SK-N-SH treated with all-trans-retinoic acid at 6 μM for 48 hours (cell line): ENCODE measurements around the gene CACNA1H.

Experiments used
- ATAC-seq: fragments of 200-7000 bp; cut with Tn5 transposase; 3 replicates; pipeline ENCODE4 v1.9.1; 2020; ENCODE audit warnings: mild to moderate bottlenecking, moderate library complexity
- ARNTL ChIP-seq: fragments of 450-650 bp; formaldehyde crosslinking; IDR thresholded peaks from 2 replicates; pipeline ENCODE4 v1.5.0; 2020; ENCODE audit warnings: low read depth, mild to moderate bottlenecking, moderate library complexity, borderline replicate concordance
- BACH2 ChIP-seq: fragments of 250-450 bp; sonication (Bioruptor Pico); IDR thresholded peaks from 2 replicates; pipeline ENCODE4 v1.9.0; 2021; ENCODE audit warnings: mild to moderate bottlenecking, borderline replicate concordance
- CSDC2 ChIP-seq: fragments of 250-450 bp; sonication (Bioruptor Pico); IDR thresholded peaks from 2 replicates; pipeline ENCODE4 v1.5.0; 2020; ENCODE audit warnings: mild to moderate bottlenecking, moderate library complexity
- ESRRG ChIP-seq: fragments of 250-450 bp; sonication (Bioruptor Pico); IDR thresholded peaks from 2 replicates; pipeline ENCODE4 v1.6.1; 2021; ENCODE audit warnings: mild to moderate bottlenecking
- GLIS3 ChIP-seq: fragments of 250-450 bp; sonication (Bioruptor Pico); IDR thresholded peaks from 2 replicates; pipeline ENCODE4 v1.5.0; 2020; ENCODE audit warnings: mild to moderate bottlenecking, moderate library complexity
- ISL1 ChIP-seq: fragments of 250-450 bp; sonication (Bioruptor Pico); IDR thresholded peaks from 2 replicates; pipeline ENCODE4 v2.1.2; 2022; ENCODE audit warnings: mild to moderate bottlenecking, moderate library complexity
- OSR1 ChIP-seq: fragments of 250-450 bp; sonication (Bioruptor Pico); IDR thresholded peaks from 2 replicates; pipeline ENCODE4 v1.8.0; 2022; ENCODE audit warnings: moderate library complexity, mild to moderate bottlenecking, inconsistent platforms
- PATZ1 ChIP-seq: fragments of 250-450 bp; sonication (Bioruptor Pico); IDR thresholded peaks from 2 replicates; pipeline ENCODE4 v1.8.0; 2020; ENCODE audit warnings: mild to moderate bottlenecking, moderate library complexity, borderline replicate concordance
- PPARA ChIP-seq: fragments of 250-450 bp; sonication (Bioruptor Pico); IDR thresholded peaks from 2 replicates; pipeline ENCODE4 v1.5.0; 2020; ENCODE audit warnings: mild to moderate bottlenecking, borderline replicate concordance
- RARB ChIP-seq: fragments of 250-450 bp; sonication (Bioruptor Pico); IDR thresholded peaks from 2 replicates; pipeline ENCODE4 v1.8.0; 2021; ENCODE audit warnings: mild to moderate bottlenecking, moderate library complexity
- TCF4 ChIP-seq: fragments of 250-450 bp; sonication (Bioruptor Pico); IDR thresholded peaks from 2 replicates; pipeline ENCODE4 v1.8.0; 2021; ENCODE audit warnings: mild to moderate bottlenecking, moderate library complexity, borderline replicate concordance
- TOX ChIP-seq: fragments of 250-450 bp; sonication (Bioruptor Pico); IDR thresholded peaks from 2 replicates; pipeline ENCODE4 v1.8.0; 2021; ENCODE audit warnings: mild to moderate bottlenecking, moderate library complexity, borderline replicate concordance
- TSHZ2 ChIP-seq: fragments of 250-450 bp; sonication (Bioruptor Pico); IDR thresholded peaks from 2 replicates; pipeline ENCODE4 v1.5.0; 2020; ENCODE audit warnings: mild to moderate bottlenecking, moderate library complexity
- ZFP3 ChIP-seq: fragments of 250-450 bp; sonication (Bioruptor Pico); IDR thresholded peaks from 2 replicates; pipeline ENCODE4 v1.5.0; 2020; ENCODE audit warnings: mild to moderate bottlenecking, moderate library complexity
- ZFP30 ChIP-seq: fragments of 450-650 bp; formaldehyde crosslinking; IDR thresholded peaks from 2 replicates; pipeline ENCODE4 v1.5.0; 2022; ENCODE audit warnings: mild to moderate bottlenecking, moderate library complexity
- ZNF565 ChIP-seq: fragments of 450-650 bp; formaldehyde crosslinking; conservative IDR thresholded peaks from 2 replicates; pipeline ENCODE4 v1.5.0; 2020; ENCODE audit warnings: low read depth, mild to moderate bottlenecking, moderate library complexity
- ZNF70 ChIP-seq: fragments of 450-650 bp; formaldehyde crosslinking; IDR thresholded peaks from 2 replicates; pipeline ENCODE4 v1.5.0; 2020; ENCODE audit warnings: mild to moderate bottlenecking, moderate library complexity
- ZNF8 ChIP-seq: fragments of 450-650 bp; formaldehyde crosslinking; IDR thresholded peaks from 2 replicates; pipeline ENCODE4 v1.5.0; 2020; ENCODE audit warnings: mild to moderate bottlenecking, moderate library complexity
- TF ChIP-seq, protein P1 (sequence below): fragments of 250-450 bp; sonication (Bioruptor Pico); IDR thresholded peaks from 2 replicates; pipeline ENCODE4 v1.5.1; 2021; ENCODE audit warnings: mild to moderate bottlenecking, moderate library complexity
- TF ChIP-seq, protein P2 (sequence below): fragments of 250-450 bp; sonication (Bioruptor Pico); IDR thresholded peaks from 2 replicates; pipeline ENCODE4 v1.8.0; 2021; ENCODE audit warnings: low read depth, mild to moderate bottlenecking, moderate library complexity, borderline replicate concordance
- TF ChIP-seq, protein P3 (sequence below): fragments of 250-450 bp; sonication (Bioruptor Pico); IDR thresholded peaks from 2 replicates; pipeline ENCODE4 v1.5.1; 2020; ENCODE audit warnings: low read depth, mild to moderate bottlenecking, moderate library complexity

Gene CACNA1H

DNA sequence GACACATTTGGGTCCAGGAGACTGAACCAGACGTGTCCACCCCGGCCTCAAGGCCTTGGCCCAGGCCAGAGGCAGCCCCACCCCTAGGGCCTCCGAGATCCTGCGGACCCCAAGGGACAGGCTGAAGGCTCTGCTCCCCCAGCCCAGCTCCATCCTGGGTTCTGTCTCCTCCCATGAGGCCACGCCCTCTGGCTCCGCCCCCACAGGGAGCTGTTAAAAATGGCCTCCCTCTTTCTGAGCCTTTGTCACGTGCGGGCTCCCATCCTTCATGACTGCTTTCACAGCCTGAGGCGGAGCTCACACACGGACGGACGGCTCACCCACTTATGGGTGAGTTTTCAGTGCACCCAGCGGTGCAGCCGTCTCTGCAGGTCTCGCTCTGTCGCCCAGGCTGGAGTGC, 6.5 kb upstream of the CACNA1H start:
- TF ChIP-seq ZNF70 (CRISPR knock-in tag) = no peak
- no peak for TF ChIP-seq TSHZ2 (CRISPR knock-in tag)
- no peak for TF ChIP-seq RARB (CRISPR knock-in tag)
- TF ChIP-seq, protein P1, sequence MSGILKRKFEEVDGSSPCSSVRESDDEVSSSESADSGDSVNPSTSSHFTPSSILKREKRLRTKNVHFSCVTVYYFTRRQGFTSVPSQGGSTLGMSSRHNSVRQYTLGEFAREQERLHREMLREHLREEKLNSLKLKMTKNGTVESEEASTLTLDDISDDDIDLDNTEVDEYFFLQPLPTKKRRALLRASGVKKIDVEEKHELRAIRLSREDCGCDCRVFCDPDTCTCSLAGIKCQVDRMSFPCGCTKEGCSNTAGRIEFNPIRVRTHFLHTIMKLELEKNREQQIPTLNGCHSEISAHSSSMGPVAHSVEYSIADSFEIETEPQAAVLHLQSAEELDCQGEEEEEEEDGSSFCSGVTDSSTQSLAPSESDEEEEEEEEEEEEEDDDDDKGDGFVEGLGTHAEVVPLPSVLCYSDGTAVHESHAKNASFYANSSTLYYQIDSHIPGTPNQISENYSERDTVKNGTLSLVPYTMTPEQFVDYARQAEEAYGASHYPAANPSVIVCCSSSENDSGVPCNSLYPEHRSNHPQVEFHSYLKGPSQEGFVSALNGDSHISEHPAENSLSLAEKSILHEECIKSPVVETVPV (CRISPR knock-in tag) = no peak
- TF ChIP-seq BACH2 (CRISPR knock-in tag) = no peak
- no peak for TF ChIP-seq ZFP3 (CRISPR knock-in tag)
- TF ChIP-seq TCF4 (CRISPR knock-in tag) = no peak
- TF ChIP-seq ESRRG = no peak
- TF ChIP-seq, protein P2, sequence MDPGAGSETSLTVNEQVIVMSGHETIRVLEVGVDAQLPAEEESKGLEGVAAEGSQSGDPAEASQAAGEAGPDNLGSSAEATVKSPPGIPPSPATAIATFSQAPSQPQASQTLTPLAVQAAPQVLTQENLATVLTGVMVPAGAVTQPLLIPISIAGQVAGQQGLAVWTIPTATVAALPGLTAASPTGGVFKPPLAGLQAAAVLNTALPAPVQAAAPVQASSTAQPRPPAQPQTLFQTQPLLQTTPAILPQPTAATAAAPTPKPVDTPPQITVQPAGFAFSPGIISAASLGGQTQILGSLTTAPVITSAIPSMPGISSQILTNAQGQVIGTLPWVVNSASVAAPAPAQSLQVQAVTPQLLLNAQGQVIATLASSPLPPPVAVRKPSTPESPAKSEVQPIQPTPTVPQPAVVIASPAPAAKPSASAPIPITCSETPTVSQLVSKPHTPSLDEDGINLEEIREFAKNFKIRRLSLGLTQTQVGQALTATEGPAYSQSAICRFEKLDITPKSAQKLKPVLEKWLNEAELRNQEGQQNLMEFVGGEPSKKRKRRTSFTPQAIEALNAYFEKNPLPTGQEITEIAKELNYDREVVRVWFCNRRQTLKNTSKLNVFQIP (CRISPR knock-in tag) = no peak
- no peak for TF ChIP-seq ZNF8 (CRISPR knock-in tag)
- TF ChIP-seq, protein P3, sequence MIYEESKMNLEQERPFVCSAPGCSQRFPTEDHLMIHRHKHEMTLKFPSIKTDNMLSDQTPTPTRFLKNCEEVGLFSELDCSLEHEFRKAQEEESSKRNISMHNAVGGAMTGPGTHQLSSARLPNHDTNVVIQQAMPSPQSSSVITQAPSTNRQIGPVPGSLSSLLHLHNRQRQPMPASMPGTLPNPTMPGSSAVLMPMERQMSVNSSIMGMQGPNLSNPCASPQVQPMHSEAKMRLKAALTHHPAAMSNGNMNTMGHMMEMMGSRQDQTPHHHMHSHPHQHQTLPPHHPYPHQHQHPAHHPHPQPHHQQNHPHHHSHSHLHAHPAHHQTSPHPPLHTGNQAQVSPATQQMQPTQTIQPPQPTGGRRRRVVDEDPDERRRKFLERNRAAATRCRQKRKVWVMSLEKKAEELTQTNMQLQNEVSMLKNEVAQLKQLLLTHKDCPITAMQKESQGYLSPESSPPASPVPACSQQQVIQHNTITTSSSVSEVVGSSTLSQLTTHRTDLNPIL = no peak
- TF ChIP-seq OSR1 (CRISPR knock-in tag) = no peak
- TF ChIP-seq TOX (CRISPR knock-in tag) = no peak
- TF ChIP-seq ARNTL = no peak
- no peak for TF ChIP-seq PPARA (CRISPR knock-in tag)
- no peak for TF ChIP-seq ZNF565 (CRISPR knock-in tag)
- no peak for TF ChIP-seq PATZ1 (CRISPR knock-in tag)
- TF ChIP-seq ISL1 = no peak
- ATAC-seq = no peak

- no peak for TF ChIP-seq ESRRG
- TF ChIP-seq, protein P3 = no peak
- TF ChIP-seq, protein P1 (CRISPR knock-in tag) = no peak
- TF ChIP-seq CSDC2 = no peak
- TF ChIP-seq TSHZ2 (CRISPR knock-in tag) = no peak
- TF ChIP-seq ZFP3 (CRISPR knock-in tag) = no peak
- TF ChIP-seq ZFP30 (CRISPR knock-in tag) = no peak
- no peak for TF ChIP-seq RARB (CRISPR knock-in tag)
- no peak for TF ChIP-seq GLIS3 (CRISPR knock-in tag)
- TF ChIP-seq ARNTL = no peak
- TF ChIP-seq ISL1 = no peak
- no peak for ATAC-seq
Observed at GRCh38 chr16:1147027-1147426, 5.9 kb upstream of the CACNA1H start.
